Neural progenitor cell (in vitro differentiated cells): Measurements from ENCODE around the gene ARHGEF37.

Experiments used
- EZH2 ChIP-seq: fragments of 200-600 bp; sonication (generic); IDR thresholded peaks from 2 replicates; pipeline ENCODE4 v1.6.1; 2017; ENCODE audit warnings: antibody characterized with exemption, mild to moderate bottlenecking, moderate library complexity
- EZH2phosphoT487 ChIP-seq: fragments of 200-600 bp; sonication (generic); IDR thresholded peaks from 2 replicates; pipeline ENCODE4 v1.6.1; 2017; ENCODE audit warnings: antibody characterized with exemption
- TF ChIP-seq, protein P1 (sequence below): fragments of 200-600 bp; sonication (generic); IDR thresholded peaks from 2 replicates; pipeline ENCODE4 v1.5.1; 2017; ENCODE audit warnings: antibody characterized with exemption, mild to moderate bottlenecking

- no peak for TF ChIP-seq EZH2phosphoT487
- TF ChIP-seq, protein P1, sequence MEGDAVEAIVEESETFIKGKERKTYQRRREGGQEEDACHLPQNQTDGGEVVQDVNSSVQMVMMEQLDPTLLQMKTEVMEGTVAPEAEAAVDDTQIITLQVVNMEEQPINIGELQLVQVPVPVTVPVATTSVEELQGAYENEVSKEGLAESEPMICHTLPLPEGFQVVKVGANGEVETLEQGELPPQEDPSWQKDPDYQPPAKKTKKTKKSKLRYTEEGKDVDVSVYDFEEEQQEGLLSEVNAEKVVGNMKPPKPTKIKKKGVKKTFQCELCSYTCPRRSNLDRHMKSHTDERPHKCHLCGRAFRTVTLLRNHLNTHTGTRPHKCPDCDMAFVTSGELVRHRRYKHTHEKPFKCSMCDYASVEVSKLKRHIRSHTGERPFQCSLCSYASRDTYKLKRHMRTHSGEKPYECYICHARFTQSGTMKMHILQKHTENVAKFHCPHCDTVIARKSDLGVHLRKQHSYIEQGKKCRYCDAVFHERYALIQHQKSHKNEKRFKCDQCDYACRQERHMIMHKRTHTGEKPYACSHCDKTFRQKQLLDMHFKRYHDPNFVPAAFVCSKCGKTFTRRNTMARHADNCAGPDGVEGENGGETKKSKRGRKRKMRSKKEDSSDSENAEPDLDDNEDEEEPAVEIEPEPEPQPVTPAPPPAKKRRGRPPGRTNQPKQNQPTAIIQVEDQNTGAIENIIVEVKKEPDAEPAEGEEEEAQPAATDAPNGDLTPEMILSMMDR, result no peak
- no peak for TF ChIP-seq EZH2
Measured at GRCh38 chr5:149675610-149676201, 94.4 kb downstream of the ARHGEF37 start.
